ENCODE data around the gene EPB41L2. TPM values are rescaled to one million over a fixed set of nuclear protein-coding genes. Genes with fewer than 3 reads are reported as not detected.

Gene EPB41L2
- 40.4 and 42.1 TPM in 2 replicates for total RNA-seq

DNA sequence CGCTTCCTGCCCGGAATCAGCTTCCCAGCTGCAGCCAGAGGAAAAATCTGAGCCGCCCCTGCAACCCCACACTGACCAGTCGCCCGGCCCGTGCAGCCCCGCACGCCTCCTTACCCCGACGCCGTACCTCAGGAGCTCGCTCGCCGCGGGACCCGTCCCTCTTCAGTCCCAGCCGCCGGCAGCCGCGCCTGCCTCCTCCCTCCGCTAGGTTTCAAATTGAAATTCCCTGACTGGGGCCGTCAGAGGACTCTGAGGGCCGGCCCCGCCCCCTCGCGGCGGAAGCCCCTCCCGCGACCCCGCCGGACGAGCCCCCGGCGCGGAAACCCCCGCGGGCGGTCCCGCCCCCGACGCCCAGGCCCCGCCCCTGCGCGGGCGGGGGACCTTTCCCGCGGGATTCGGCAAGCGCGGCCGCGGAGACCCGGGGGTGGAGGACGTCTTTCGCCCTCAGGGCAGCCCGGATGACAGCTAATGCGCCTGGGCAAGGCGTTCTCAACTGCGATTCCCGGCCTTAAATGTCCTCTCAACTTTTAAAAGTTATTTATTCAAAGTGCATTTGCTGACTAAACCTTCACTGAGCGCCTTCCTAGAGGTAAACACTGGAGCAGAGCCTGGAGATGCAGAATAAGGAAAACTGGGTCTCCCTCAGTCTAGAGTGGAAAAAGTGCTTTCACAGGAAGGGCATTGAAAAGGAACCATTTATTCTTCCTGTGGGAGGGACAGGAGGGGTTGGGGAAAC lies at the start of gene EPB41L2:
Gene EPB41L2 (minus strand): TSS at position 218 of the 736 bp plus-strand sequence. CDS start 106,760 bp downstream, outside the sequence.

DNA sequence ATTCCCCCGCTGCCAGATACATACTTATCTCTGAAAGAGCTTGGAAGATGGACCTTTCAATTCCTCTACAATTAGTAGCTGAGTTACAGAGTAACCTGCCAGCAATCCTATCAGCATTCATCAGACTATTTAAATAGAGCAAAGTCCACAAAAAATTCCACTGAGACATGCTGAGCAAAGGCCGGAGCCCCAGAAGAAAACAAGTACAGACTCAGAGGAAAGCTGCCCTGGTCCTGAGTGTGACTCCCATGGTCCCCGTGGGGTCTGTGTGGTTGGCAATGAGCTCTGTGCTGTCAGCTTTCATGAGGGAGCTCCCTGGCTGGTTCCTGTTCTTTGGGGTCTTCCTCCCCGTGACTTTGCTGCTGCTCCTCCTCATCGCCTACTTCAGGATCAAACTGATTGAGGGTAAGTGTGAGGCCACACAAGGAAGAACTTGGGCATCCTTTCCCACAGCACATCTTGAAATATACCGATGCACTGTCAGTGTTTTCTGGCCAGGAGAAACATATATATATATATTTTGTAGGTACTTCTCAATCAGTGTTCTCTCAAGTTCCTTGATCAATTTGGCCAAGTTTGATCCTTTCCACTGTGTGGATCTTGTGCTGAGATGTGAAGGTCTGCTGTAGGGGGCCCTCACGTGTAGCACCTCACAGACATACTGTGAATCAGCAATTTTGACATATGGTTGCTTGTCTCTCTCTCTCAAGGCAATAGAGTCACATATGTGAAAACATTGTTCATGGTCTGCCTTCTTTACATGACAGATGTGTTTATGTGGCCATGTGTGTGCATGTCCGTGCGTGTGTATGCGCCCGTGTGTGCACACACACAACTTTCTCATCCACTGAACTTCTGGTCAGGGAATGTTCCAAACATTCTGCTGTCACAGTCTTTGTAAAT lies 235.5 kb downstream of the EPB41L2 start, which contains the start of gene SMLR1:
Gene SMLR1 (plus strand): TSS at position 160 of the 903 bp plus-strand sequence. CDS start 8 bp downstream, at position 168.

Other genes with a start within 250 kb of the EPB41L2 start
- not detected in 2 replicates for gene SMLR1, start 235.8 kb downstream of the EPB41L2 start, total RNA-seq
- 3.1 and 5.3 TPM in 2 replicates for gene AKAP7, start 72.2 kb upstream of the EPB41L2 start, total RNA-seq

Data from mammary microvascular endothelial cell (primary cell).